Pancreas (tissue), 10 donors: ENCODE measurements around the gene RHBDD1. TPM values are rescaled to one million over a fixed set of nuclear protein-coding genes. Genes with fewer than 3 reads are reported as not detected.

Experiments
- ATAC-seq, 4 donors: fragments of 200-7000 bp; cut with Tn5 transposase; one replicate each; pipeline versions ENCODE4 v1.8.0 to v1.9.1; 2020; ENCODE audit warnings: mild to moderate bottlenecking in 4 of 4, moderate library complexity in 4 of 4
- DNase-seq, 6 donors: peaks; one replicate each; pipeline ENCODE4 v3.0.0-alpha.2; 2020
- FAIRE-seq: peaks from 2 replicates; lab custom pipeline; 2012; peaks lifted over from hg19 to GRCh38; lab: Jason Lieb, UNC
- H3K27ac ChIP-seq, 4 donors: fragments of 200-600 bp; sonication (generic); 1 replicate in 3 of 4; 2 replicates in 1 of 4; pipeline versions ENCODE4 v1.5.0 to v1.8.0; 2020
- H3K27me3 ChIP-seq, 4 donors: fragments of 200-600 bp; one replicate each; pipeline ENCODE4 v1.8.0; 2021
- H3K36me3 ChIP-seq, 3 donors: fragments of 200-600 bp; sonication (generic) in 1 of 3; one replicate each; pipeline versions ENCODE4 v1.5.0 to v1.8.0; 2020 to 2021
- H3K4me1 ChIP-seq, 3 donors: fragments of 200-600 bp; one replicate each; pipeline ENCODE4 v1.8.0; 2021
- H3K4me3 ChIP-seq, 4 donors: fragments of 200-600 bp; sonication (generic) in 2 of 4; one replicate each; pipeline versions ENCODE4 v1.5.0 to v1.8.0; 2020 to 2021
- H3K9me3 ChIP-seq, 4 donors: fragments of 200-600 bp; one replicate each; pipeline ENCODE4 v1.8.0; 2021
- CTCF ChIP-seq, 4 donors: fragments of 200-600 bp; sonication (generic) in 3 of 4; IDR thresholded peaks; one replicate each; pipeline versions ENCODE4 v1.5.0 to v1.8.0; 2021; ENCODE audit warnings: antibody characterized with exemption in 4 of 4
- WGBS, 2 donors: extraction: QIAGEN DNeasy Blood & Tissue Kit; methylation state at CpG; one replicate each; pipeline ENCODE4 v1.1.7; 2013; 5-methylcytosine and 5-hydroxymethylcytosine counted together
- intact Hi-C, 3 donors: fragments of 100-400 bp; cut with DNase I; formaldehyde crosslinking; loops; one replicate each; pipeline versions ENCODE4 v1.11.1 to v1.14.2; 2022
- polyA plus RNA-seq, 2 donors: library from polyadenylated mRNA; stranded (reverse); fragments of 200-250 nt; gene quantifications; one replicate each; pipeline ENCODE4 v1.2.3, GENCODE V29; 2013
- total RNA-seq, 6 donors: library from RNA; stranded (reverse); fragmentation: NEBNext Ultra II Directional in 4 of 6; extraction: Animal tissue kit (Norgen Biotek cat#: 25700) in 4 of 6; gene quantifications; one replicate each; pipeline versions ENCODE4 v1.2.1 to v1.2.4, GENCODE V29; 2021 to 2023
- donor health status: healthy with polysubstance abuse.
- donor health status: DM: no; HTN: no; CAD: no; lungs with moderate emphysema.
- donor health status: DM: no; HTN: no; CAD: no.
- donor health status: control.
- donor health status: control.
- donor health status: Bipolar disorder and iron deficiency.
- donor health status: DM: yes; HTN: yes; CAD: no.
- donor health status: DM: no; HTN: no; CAD: no.
- donor health status: DM: no; HTN: no; CAD: no.
- donor health status: DM: yes; HTN: yes; CAD: no.

The RHBDD1 gene
- total and polyA plus RNA-seq, 8 donors, result 3.5 to 28.9 (median 20.1) TPM

DNA sequence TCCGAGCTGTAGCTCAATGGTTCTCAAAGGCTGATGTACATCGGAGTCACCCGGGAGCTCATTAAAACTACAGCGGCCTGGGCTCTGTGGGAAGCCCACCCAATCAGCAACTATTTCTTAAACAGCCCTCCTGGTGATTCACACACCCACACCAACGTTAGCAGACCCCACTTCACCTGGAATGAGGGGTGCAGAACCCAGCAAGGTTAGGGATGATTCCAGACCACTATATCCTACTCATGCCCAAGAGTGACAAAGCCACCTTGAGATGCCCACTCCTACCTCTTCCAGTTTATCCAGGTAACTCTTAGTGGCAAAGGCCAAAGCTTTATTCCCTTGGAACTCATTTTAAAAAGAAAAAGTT, 149.7 kb downstream of the RHBDD1 start:
- Histone ChIP-seq H3K4me1 (no peaks in the 10 kb centered on the region), H3K27me3 (no peaks in the 10 kb centered on the region), H3K4me3 (no peak overlapping the region), H3K9me3 (no peaks in the 10 kb centered on the region), H3K27ac (no peak overlapping the region), H3K36me3 (no peaks in the 10 kb centered on the region)
- WGBS, 2 donors, result 31 to 33% methylated on average over 5 of the region's 5 CpGs
- intact Hi-C loops, result loop anchor here in 1 of 3 donors (10.0 kb wide), 1 partner anchor 1311 kb away; no protein-coding TSS in a partner anchor
- TF ChIP-seq CTCF (IDR thresholded peaks at IDR 0.05), result no peak
- ATAC-seq (no peak), FAIRE-seq (no peak), DNase-seq (no peak)

DNA sequence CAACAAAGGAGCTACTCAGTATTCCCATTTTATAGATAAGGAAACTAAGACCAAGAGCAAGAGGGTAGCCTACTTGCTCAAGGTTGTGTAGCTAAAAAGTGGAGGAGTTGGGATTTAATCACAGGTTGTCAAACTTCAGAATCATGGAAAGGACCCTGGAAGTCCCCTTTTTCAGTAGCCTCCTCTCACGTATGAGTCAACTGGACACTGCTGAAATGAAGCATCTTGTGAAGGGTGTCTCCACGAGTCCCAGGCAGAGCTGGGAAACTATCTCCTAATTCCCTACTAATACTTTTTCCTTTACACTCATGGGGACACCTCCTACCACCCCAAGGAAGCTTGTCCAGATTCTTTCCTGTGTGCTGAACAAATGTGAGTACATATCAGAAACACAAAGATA, 155.8 kb downstream of the RHBDD1 start:
- intact Hi-C loops, result no loop called here

GRCh38 chr2:226993171-226993570, 157.3 kb downstream of the RHBDD1 start:
- no peak for FAIRE-seq
- intact Hi-C loops, result no loop called here
- 84 to 86% methylated on average over 4 of the region's 4 CpGs for WGBS, 2 donors

More for the DNA sequence above, 155.8 kb downstream of the RHBDD1 start:
- Histone ChIP-seq H3K4me3 (no peak overlapping the region), H3K9me3 (no peaks in the 10 kb centered on the region), H3K4me1 (no peaks in the 10 kb centered on the region), H3K36me3 (no peaks in the 10 kb centered on the region), H3K27ac (no peak overlapping the region), H3K27me3 (no peaks in the 10 kb centered on the region)
- WGBS, 2 donors, result 89 to 90% methylated on average over 2 of the region's 2 CpGs
- no peak for TF ChIP-seq CTCF (IDR thresholded peaks at IDR 0.05)
- no peak for DNase-seq
- FAIRE-seq, result no peak
- ATAC-seq, result no peak

DNA sequence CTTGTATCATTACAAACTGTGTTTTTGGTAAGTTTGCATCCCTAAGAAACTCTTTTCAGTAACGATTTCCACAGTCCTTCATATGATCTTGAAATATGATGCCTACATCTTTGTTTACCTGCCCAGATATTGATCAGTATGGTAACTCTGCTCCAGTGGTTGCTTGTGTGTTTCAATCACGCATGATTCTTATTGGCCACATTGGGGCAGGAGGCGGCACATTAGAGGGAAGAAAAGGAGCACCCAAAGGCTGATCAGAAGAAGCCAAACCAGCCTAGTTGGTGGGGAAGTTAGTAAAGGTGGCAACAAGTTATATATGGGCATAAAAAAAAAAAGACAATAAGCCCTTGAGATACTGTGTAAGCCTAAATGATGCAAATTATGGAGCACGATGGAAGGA, 158.9 kb downstream of the RHBDD1 start:
- WGBS, 2 donors, result 79% methylated on average over 4 of the region's 4 CpGs
- ATAC-seq, result peak in 3 of 4 donors; percentile 20 to 72 (median 48)
- intact Hi-C loops, result no loop called here
- TF ChIP-seq CTCF (IDR thresholded peaks at IDR 0.05), result peak in 1 of 4 donors; percentile 14
- H3K36me3 ChIP-seq, result peaks cover 0 to 4% (median 0%) of the 10 kb centered on the region in 3 donors
- no peaks in the 10 kb centered on the region for H3K27me3 ChIP-seq
- no peak for DNase-seq
- no peak for FAIRE-seq
- H3K4me3 ChIP-seq, result no peak overlapping the region
- H3K4me1 ChIP-seq, result no peaks in the 10 kb centered on the region
- no peak overlapping the region for H3K27ac ChIP-seq
- H3K9me3 ChIP-seq, result no peaks in the 10 kb centered on the region

More at GRCh38 chr2:226993171-226993570, 157.3 kb downstream of the RHBDD1 start:
- no peak for DNase-seq
- Histone ChIP-seq H3K4me3 (no peak overlapping the region), H3K9me3 (no peaks in the 10 kb centered on the region), H3K36me3 (no peaks in the 10 kb centered on the region), H3K27ac (no peak overlapping the region), H3K4me1 (no peaks in the 10 kb centered on the region), H3K27me3 (no peaks in the 10 kb centered on the region)
- TF ChIP-seq CTCF (IDR thresholded peaks at IDR 0.05), result no peak
- ATAC-seq, result no peak

GRCh38 chr2:226995625-226996041, 159.8 kb downstream of the RHBDD1 start:
- no peaks in the 10 kb centered on the region for H3K27me3 ChIP-seq
- H3K4me3 ChIP-seq, result no peak overlapping the region
- ATAC-seq (no peak), FAIRE-seq (no peak), DNase-seq (peak in 3 of 6 donors; percentile 29 to 69 (median 60))
- no peak for TF ChIP-seq CTCF (IDR thresholded peaks at IDR 0.05)
- 75 to 79% methylated on average over 15 of the region's 15 CpGs for WGBS, 2 donors
- intact Hi-C loops, result no loop called here
- no peaks in the 10 kb centered on the region for H3K9me3 ChIP-seq
- no peaks in the 10 kb centered on the region for H3K4me1 ChIP-seq
- H3K36me3 ChIP-seq, result peaks cover 0 to 4% (median 0%) of the 10 kb centered on the region in 3 donors
- no peak overlapping the region for H3K27ac ChIP-seq
